Activated naive CD4-positive, alpha-beta T cell (primary cell): ENCODE measurements around the gene CEP72.

Source experiments
- DNase-seq, 4 experiments: peaks; one replicate each; lab custom pipeline; 2025; lab: John Stamatoyannopoulos, UW

Gene CEP72

GRCh38 chr5:659496-660263 lies 47.5 kb downstream of the CEP72 start:
- DNase-seq = no peak

DNA sequence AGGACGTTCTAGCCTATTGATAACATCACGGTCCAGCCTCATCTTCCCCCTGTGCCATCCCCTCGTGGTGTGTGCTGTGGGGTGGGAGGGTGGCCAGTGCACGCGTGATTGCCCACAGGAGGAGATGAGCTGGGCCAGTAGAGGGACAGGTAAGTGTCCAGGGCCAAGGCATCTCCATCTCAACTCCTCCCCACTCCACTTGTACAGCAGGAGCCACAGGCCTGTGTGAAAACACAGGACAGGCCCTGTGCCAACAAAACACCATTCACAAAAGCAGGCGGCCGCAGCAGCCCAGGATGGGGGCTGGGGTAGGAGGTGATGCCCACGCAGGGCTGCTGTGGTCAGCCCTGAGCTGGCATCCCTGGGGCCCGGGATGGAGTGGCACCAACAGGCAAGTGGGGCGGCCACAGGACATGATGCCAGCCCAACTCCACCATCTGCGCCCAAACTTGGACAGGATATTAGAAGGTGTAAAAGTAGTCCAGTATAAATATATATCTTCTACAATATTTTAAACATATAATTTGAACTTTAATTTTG lies 48.4 kb downstream of the CEP72 start:
- DNase-seq = no peak

DNA sequence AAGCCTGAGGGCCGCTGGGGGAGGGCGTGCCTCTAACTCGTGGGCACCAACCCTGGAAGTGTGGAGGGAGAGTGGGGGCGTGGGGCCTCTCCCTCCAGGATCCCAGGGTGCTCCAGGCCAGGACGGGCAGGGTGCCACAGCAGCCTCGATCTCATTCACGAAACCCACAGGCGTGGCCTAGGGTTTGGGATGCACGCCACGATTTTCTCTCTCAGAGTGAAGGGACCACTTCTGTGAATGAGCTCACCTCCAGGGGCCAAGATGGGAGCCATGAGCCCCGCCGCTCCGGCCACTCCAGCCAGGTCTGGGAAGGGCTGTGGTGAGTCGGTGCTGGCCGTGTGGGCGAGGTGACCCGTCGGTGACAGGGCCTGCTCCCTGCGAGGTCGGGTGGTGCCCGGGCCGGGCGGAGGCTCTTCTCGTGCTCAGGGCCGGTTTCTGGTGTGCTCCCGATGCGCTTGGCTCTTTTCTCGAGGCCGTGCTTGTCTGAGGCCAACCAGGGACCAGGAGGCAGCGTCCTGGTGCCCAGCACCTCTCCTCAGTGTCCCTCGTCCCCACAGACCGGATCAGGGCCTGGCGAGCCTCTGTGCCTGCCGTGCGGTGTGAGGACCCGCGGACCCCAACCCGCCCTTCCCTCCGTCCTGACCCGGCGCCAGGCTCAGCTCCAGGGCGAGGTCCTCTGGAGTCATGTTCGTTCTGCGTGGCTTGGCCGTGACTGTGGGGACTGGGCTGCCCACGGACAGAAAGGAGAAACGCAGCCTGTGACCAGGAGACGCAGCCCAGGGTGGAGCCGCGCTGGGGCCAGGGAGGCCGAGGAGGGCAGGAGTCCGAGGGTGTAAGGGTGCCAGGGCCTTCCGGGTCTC lies 50.0 kb downstream of the CEP72 start:
- no peak for DNase-seq

GRCh38 chr5:662751-663435 lies 50.8 kb downstream of the CEP72 start:
- no peak for DNase-seq

DNA sequence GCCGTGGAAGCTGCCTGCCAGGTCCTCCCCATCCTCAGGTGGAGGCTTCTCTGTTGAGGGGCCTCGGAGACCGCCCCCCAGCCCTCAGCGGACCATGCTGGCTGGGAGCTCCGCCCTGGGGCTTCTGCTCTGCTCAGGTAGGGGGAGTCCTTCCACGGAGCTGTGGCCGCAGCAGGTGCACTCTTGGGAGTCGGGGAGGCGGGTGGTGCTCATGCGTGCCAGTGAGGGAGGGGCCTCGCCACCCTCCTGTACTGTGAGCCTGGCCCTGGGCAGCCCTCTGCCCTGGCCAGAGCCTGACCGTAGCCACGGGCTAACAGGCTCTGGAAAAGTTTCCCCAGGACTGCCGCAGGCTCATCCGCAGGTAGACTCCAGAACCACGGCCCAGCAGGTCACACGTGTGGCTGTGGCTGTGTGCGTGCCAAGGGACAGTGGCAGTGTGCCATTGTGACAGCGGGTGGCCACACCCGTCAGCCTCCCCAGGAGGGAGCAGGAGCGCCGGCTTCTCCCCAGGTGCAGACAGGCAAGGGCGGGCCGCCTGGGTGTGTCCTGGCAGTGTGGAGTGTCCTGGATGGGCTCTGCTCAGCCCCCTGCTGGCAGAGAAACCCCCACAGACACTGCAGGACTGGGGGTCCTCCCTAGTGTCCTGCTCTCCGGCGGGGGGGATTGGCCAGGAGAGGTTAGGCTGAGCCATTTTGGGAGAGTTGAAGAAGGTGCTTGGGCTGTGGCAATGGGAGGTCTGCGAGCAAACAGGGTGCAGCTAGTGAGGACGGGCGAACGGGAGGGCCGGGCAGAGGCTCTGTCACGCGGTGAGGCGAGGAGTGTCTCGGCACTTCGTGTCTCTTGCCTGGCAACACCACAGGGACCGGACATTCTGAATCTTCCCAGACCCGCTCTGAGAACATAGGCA lies 51.5 kb downstream of the CEP72 start:
- no peak for DNase-seq

GRCh38 chr5:664343-664993 lies 52.3 kb downstream of the CEP72 start:
- DNase-seq = no peak

GRCh38 chr5:664994-665360 lies 52.8 kb downstream of the CEP72 start:
- DNase-seq = no peak

DNA sequence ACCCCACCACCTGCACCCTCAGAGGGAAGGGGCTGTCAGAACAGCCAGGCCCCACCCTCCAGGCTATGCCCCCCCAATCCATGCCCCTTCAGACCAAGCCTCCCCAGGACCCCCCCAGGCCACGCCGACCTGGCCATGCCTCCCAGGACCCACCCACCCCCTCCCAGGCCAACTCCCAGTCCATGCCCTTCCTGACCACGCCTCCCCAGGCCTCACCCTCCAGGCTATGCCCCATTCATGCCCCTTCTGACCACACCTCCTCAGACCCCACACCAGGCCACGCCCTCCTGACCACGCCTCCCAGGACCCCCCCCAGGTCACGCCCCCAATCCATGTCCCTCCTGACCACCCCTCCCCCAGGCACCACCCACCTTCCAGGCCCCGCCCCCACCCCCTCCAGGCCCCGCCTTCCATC lies 53.4 kb downstream of the CEP72 start:
- no peak for DNase-seq

DNA sequence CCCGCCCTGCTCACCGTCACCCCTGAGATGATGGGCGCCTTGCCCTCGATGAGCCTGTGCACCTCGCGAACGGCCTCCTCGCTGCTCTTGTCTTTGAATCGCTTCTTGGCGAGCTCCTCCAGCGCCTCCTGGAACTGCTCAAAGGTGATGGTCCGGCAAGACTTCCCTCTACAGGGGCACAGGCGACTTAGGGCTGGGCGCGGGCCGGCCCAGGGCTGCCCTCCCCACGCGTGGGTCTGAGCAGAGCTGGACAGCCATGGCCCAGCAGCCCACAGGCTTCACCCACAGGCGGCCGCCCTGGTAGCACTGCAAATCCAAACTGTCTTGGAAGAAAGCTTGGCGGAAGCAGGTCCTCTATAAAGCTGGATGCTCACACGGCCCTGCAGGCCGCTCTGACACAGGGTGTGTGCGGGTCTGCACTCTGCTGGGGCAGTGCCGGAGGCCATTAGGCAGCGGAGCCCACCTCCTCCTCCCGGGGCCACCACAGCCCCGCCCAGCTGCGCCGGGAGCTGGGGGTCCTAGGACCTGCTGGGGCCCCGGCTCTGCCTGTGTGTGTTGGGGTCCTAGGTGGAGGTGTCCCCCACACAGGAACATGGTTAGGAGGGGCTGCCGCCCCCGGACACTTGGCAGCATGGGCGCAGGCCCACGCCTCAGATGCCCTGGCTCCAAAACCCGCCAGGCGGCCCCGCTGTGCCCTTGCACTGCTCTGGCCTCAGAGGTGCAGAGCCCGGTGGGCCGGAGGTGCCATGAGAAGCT lies 54.0 kb downstream of the CEP72 start:
- no peak for DNase-seq

GRCh38 chr5:666816-667498 lies 54.8 kb downstream of the CEP72 start:
- DNase-seq = no peak

DNA sequence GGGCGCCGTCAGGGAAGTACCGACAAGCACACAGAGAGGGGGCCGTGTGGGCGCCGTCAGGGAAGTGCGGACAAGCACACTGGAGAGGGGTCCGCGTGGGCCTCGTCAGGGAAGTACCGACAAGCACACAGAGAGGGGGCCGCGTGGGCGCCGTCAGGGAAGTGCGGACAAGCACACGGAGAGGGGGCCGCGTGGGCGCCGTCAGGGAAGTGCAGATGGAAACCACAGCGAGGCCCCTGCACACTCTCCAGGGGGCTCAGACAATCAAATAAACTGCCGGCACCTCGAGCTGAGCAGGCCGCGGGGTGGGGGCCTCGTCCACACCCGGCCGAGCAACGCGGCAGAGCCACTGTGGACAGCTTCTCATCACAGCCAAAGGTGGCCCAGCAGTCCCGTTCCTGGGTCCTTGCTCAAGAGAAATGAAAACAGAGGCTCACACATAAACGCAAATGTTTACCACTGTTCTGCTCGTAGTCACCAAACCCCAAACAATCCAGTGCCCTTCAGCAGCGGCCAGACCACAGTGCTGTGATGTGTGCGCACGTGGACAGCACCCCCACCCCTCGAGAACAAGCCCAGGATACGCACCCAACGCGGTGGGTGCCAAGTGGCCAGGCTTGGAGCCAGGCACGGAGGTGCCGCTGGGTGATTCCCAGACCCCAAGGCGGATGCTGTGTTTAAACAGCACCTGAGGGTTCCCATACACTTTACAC lies 56.3 kb downstream of the CEP72 start:
- DNase-seq = no peak

DNA sequence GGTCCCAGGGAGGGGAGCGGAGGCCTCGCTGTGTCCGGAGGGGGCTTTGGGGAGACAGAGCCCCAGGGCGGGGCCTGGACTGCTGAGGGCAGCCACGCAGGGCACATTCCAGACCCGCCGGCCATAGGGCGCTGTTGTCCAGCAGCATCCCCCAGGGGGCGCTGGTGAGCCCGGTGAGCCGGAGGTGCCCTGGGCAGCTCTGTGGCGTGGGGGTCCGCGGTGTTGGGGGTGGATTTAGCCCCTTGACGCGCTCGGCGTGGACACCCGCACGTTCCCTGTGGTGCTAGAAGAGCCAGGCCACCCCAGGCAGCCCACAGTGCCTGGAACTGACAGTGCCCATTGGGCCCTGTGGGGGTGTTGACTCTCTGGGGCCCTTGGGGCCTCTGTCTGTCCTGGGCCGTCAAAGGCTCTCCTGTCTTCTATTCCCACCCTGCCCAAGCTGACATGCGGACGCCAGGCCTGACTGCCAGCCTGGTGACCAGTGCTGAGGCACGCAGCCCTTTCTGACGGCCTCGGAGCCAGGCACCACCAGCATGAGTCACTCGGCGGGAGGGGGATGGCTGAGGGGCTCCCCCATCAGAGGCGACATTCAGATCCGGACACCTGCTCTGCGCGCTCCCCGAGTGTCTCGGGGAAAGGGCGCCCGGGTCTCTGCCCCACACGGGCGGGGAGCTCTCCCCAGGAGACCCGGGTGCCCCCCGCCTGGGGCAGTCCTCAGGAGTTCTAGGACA lies 57.1 kb downstream of the CEP72 start:
- peak in 2 of 4 experiments; percentile 33 to 43 for DNase-seq

DNA sequence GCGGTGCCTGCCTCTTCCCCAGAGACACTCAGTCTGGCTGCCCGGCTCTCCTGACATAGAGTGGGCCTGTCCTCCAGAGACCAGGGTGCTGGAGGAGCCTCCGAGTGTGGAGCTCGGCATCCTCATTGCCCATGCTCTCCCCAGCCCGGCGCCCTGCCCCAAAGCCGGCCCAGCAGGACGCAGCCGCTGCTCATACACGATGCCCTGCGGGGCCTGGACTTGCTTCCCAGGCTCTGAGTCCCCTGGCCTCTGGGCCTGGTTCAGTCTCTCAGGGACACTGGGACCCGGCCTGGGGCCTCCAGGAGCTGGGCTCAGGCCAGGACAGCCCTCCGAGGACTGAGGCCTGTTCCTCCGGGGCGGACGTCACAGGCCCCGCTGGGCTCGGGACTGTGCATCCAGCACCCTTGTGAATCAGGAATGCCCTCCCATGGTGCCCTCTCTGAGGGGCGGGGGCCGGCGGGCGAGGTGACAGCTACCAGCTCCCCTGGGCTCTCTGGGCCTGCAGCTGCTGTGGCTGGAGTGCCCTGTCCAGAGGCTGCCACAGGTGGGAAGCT lies 57.8 kb downstream of the CEP72 start:
- no peak for DNase-seq

DNA sequence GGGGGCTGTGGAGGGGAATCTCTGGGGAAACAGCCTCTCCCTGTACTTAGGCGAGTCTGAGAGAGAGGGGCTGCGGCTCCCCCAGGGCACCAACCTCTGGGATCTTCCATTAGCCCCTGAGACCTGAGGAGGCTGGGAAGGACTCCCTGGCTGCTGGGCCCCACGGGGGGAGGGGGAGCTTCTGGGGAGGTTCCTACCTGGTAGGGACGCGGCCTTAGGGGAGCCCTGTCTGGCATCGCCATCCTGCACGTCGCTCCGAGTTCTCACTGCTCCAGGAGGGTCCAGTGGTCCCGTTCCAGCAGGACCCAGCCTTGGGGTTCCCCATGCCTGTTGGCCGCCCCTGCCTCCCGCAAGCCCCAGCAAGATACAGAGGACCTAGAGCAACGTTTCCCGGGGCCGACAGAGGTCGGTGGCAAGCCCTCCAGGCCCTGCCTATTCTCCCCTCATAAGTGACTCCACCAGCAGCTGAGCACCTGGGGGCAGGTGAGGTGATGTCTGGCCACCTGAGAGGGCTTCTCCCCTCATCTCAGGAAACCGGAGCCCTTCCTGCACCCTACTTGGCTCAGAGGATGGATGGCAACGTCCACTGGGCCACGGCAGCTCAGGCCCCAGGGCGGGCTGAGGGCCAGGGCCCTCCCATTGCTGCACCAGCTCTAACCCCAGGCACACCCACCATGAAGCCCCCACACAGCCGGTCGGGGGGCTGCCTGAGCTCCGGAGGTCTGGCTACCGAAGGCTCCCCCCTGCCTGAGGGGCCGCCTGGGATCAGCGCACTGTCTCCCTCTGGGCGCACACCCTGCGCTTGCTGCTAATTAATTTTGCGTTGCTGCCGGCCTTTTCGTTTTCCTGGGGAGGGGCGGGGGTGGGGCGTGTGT lies 58.5 kb downstream of the CEP72 start:
- no peak for DNase-seq

DNA sequence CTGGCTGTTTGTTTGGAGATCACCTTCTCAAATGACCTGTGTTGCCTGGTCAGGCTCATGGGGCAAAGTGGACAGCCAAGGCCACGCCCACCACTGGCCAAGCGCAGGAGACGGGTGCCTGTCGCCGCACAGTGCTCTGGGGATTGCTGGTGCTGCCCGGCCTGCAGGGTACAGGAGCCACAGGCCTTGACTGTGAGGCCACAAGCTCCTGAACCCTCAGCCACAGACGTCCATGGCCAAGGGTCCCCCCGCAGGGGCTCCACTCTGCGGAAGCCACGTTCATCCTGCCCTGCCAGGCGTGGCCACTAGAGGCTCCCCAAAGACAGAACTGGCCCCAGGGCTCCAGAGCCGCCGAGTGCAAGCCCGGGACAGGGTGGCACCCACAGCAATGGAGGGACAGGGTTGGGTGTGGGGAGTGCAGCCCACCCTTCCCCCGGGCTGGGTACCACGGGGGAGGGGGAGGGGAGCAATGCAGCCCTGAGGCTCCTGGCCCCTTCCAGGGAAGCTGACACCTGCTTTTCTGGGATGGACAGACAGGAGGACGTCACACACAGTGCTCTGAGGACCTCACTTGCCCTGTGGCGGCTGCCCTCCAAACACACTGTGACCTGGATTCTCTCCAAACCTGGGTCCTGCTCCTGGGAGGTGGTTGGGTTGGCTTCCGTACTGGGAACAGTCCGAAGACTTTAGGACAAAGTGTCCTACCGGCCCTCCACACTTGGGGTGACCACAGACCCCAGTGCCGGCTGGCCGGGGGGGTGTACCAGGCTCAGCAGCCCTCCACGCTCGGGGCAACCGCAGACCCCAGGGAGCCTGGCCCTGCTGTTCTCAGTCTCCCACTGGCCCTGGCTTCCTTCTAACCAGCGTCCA lies 59.6 kb downstream of the CEP72 start:
- DNase-seq = peak in 3 of 4 experiments; percentile 33 to 67 (median 41)
